ENCODE measurements around the gene SSRP1.

Gene SSRP1

DNA sequence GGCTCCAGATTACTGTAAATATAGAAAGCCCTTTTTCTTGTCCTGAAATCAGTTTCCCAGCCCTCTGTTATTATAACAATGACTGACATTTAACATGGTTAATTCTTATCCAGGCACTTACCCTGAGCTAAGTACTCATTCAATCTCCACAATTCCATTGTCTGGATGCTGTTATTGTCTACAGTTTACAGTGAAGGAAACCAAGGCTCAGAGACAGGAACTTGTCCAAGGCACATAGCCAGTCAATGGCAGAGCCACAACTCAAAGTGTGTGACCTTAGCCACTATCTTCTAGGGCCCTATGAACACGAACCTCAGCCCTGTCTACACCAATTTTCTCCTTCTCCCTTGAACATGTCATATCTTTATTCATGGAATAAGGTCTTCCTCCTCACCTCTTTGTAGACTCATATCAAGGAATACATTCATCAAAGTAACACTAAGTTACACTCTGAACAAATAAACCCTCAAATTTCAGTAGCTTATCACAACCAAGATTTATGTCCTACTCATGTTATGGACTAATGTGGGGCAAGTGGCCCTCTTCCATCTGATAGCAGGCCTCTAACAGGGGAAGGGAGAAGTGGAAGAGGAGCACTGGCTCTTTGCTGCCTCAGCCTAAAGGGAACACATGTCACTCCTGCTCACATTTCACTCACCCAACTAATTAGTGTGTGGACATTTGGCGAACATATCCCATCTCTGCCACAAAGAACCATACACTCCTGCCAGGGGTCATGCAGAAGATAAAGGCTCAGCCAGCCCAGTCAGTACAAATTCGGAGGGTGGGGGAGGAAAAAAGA is 59.3 kb downstream of the SSRP1 start:
- no peak for DNase-seq (ENCODE audit: extremely low read depth in 1 of 2, low read depth in 1 of 2)

All from stimulated activated CD8-positive, alpha-beta memory T cell treated with anti-CD3 and anti-CD28 coated beads, Interleukin-7, amount 100 ng/mL, for 48 hours (primary cell).